ENCODE results near the gene ZDHHC13. TPM values are rescaled to one million over a fixed set of nuclear protein-coding genes. Genes with fewer than 3 reads are reported as not detected.

ZDHHC13 gene
- total RNA-seq, 1 experiment from 2014 or later = 21.8 TPM

DNA sequence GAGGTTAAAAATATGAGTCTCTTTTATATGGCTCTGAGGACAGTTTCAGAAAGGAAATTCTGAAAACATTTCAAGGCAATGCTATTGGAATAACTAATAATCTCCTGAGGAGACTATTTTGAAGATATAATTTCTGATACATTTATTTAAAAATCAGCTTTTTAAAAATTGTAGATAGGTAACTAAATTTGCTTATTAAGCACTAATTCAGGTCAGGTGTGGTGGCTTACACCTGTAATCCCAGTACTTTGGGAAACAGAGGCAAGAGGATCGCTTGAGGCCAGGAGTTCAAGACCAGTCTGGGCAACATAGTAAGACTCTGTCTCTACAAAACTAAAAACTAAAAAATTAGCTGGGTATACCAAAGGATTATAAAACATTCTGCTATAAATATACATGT lies 17.0 kb downstream of the ZDHHC13 start:
- no peaks in the 10 kb centered on the region for H3K27me3 ChIP-seq (ENCODE audit: insufficient read depth, low read length)
- no peak overlapping the region for H3K4me2 ChIP-seq (ENCODE audit: low read length)
- TF ChIP-seq TCF7L2 (IDR thresholded peaks at IDR 0.05; ENCODE audit: borderline replicate concordance, extremely low read depth, insufficient read depth, insufficient read length) (no peak), ZNF274 (IDR thresholded peaks at IDR 0.05; ENCODE audit: low read depth, low read length) (no peak), ELF1 (IDR thresholded peaks at IDR 0.05; ENCODE audit: borderline replicate concordance, low read depth) (no peak), EZH2phosphoT487 (IDR thresholded peaks at IDR 0.05; ENCODE audit: borderline replicate concordance) (no peak), YY1 (IDR thresholded peaks at IDR 0.05; ENCODE audit: extremely low read depth, insufficient replicate concordance, low read depth, low read length) (no peak), JUND (IDR thresholded peaks at IDR 0.05) (no peak), SP1 (IDR thresholded peaks at IDR 0.05; ENCODE audit: low read depth) (no peak), EZH2 (IDR thresholded peaks at IDR 0.05) (no peak), CEBPB (IDR thresholded peaks at IDR 0.05; ENCODE audit: low read depth) (no peak), FOSL1 (IDR thresholded peaks at IDR 0.05; ENCODE audit: low read depth) (no peak), ZFX (IDR thresholded peaks at IDR 0.05) (no peak), SRF (IDR thresholded peaks at IDR 0.05; ENCODE audit: low read depth) (no peak), EGR1 (IDR thresholded peaks at IDR 0.05; ENCODE audit: low read depth) (no peak), POLR2A (IDR thresholded peaks at IDR 0.05; ENCODE audit: borderline replicate concordance, extremely low read depth, insufficient read depth, insufficient read length) (no peak), RAD21 (IDR thresholded peaks at IDR 0.05; ENCODE audit: low read depth) (no peak), SIN3A (IDR thresholded peaks at IDR 0.05; ENCODE audit: low read depth) (no peak)
- TF ChIP-seq, protein P1, sequence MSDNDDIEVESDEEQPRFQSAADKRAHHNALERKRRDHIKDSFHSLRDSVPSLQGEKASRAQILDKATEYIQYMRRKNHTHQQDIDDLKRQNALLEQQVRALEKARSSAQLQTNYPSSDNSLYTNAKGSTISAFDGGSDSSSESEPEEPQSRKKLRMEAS (IDR thresholded peaks at IDR 0.05) = no peak
- TF ChIP-seq, protein P2, sequence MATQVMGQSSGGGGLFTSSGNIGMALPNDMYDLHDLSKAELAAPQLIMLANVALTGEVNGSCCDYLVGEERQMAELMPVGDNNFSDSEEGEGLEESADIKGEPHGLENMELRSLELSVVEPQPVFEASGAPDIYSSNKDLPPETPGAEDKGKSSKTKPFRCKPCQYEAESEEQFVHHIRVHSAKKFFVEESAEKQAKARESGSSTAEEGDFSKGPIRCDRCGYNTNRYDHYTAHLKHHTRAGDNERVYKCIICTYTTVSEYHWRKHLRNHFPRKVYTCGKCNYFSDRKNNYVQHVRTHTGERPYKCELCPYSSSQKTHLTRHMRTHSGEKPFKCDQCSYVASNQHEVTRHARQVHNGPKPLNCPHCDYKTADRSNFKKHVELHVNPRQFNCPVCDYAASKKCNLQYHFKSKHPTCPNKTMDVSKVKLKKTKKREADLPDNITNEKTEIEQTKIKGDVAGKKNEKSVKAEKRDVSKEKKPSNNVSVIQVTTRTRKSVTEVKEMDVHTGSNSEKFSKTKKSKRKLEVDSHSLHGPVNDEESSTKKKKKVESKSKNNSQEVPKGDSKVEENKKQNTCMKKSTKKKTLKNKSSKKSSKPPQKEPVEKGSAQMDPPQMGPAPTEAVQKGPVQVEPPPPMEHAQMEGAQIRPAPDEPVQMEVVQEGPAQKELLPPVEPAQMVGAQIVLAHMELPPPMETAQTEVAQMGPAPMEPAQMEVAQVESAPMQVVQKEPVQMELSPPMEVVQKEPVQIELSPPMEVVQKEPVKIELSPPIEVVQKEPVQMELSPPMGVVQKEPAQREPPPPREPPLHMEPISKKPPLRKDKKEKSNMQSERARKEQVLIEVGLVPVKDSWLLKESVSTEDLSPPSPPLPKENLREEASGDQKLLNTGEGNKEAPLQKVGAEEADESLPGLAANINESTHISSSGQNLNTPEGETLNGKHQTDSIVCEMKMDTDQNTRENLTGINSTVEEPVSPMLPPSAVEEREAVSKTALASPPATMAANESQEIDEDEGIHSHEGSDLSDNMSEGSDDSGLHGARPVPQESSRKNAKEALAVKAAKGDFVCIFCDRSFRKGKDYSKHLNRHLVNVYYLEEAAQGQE (IDR thresholded peaks at IDR 0.05; ENCODE audit: low read depth) = no peak
- TF ChIP-seq, protein P3, sequence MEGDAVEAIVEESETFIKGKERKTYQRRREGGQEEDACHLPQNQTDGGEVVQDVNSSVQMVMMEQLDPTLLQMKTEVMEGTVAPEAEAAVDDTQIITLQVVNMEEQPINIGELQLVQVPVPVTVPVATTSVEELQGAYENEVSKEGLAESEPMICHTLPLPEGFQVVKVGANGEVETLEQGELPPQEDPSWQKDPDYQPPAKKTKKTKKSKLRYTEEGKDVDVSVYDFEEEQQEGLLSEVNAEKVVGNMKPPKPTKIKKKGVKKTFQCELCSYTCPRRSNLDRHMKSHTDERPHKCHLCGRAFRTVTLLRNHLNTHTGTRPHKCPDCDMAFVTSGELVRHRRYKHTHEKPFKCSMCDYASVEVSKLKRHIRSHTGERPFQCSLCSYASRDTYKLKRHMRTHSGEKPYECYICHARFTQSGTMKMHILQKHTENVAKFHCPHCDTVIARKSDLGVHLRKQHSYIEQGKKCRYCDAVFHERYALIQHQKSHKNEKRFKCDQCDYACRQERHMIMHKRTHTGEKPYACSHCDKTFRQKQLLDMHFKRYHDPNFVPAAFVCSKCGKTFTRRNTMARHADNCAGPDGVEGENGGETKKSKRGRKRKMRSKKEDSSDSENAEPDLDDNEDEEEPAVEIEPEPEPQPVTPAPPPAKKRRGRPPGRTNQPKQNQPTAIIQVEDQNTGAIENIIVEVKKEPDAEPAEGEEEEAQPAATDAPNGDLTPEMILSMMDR (IDR thresholded peaks at IDR 0.05 in 2 of 3, conservative IDR thresholded peaks at IDR 0.05 in 1 of 3; ENCODE audit: borderline replicate concordance in 1 of 3, insufficient read depth in 1 of 3, low read depth in 2 of 3, low read length in 2 of 3) = no peak
- TF ChIP-seq, protein P4, sequence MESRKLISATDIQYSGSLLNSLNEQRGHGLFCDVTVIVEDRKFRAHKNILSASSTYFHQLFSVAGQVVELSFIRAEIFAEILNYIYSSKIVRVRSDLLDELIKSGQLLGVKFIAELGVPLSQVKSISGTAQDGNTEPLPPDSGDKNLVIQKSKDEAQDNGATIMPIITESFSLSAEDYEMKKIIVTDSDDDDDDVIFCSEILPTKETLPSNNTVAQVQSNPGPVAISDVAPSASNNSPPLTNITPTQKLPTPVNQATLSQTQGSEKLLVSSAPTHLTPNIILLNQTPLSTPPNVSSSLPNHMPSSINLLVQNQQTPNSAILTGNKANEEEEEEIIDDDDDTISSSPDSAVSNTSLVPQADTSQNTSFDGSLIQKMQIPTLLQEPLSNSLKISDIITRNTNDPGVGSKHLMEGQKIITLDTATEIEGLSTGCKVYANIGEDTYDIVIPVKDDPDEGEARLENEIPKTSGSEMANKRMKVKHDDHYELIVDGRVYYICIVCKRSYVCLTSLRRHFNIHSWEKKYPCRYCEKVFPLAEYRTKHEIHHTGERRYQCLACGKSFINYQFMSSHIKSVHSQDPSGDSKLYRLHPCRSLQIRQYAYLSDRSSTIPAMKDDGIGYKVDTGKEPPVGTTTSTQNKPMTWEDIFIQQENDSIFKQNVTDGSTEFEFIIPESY (IDR thresholded peaks at IDR 0.05; ENCODE audit: extremely low read depth, insufficient replicate concordance, low read length) = no peak
- no peak for DNase-seq (ENCODE audit: low read depth, low spot score)
- H3K36me3 ChIP-seq (ENCODE audit: control insufficient read depth in 1 of 2, insufficient read depth in 2 of 2, low read length in 2 of 2) = no peaks in the 10 kb centered on the region
- H3K9me2 ChIP-seq (ENCODE audit: insufficient read depth) = no peaks in the 10 kb centered on the region
- H3K4me3 ChIP-seq (replicated peaks in 1 of 2; ENCODE audit: low read depth in 1 of 2, low read length in 2 of 2) = no peak overlapping the region
- intact Hi-C loops (cut with micrococcal nuclease) = no loop called here
- no TSS peak for BruUV-seq (replicated peaks)
- ChIA-PET POLR2A (no interaction called here), CTCF (no interaction called here), RAD21 (ENCODE audit: low non-redundant PET in 1 of 2, low total read pairs in 2 of 2, uncharacterized antibody in 2 of 2, unreplicated experiment in 2 of 2) (no interaction called here)
- no peaks in the 10 kb centered on the region for H3K4me1 ChIP-seq (ENCODE audit: control insufficient read depth in 1 of 2, insufficient read depth in 2 of 2, low read length in 2 of 2)
- H2AFZ ChIP-seq (ENCODE audit: low read depth, low read length, poor library complexity, severe bottlenecking) = no peak overlapping the region
- no peak overlapping the region for H3K27ac ChIP-seq (ENCODE audit: low read depth, low read length)
- H3K9ac ChIP-seq (ENCODE audit: low read length) = no peak overlapping the region
- no peaks in the 10 kb centered on the region; the same call in 1 of the 2 replicates for H4K20me1 ChIP-seq (ENCODE audit: insufficient read depth)
- H3K79me2 ChIP-seq (ENCODE audit: insufficient read depth, low read length) = peaks cover 8% of the 10 kb centered on the region
- no peaks in the 10 kb centered on the region for H3K9me3 ChIP-seq (ENCODE audit: control insufficient read depth in 1 of 2, insufficient read depth in 1 of 2, low read depth in 1 of 2, low read length in 2 of 2)
- no peak for ATAC-seq

All from HCT116 (cell line).